GM18505 (cell line): ENCODE measurements around the gene PLD1.

ENCODE experiments used
- ATAC-seq: cut with Tn5 transposase; IDR thresholded peaks from one replicate; pipeline ENCODE4 v1.9.1; 2021; ENCODE audit not compliant: unreplicated experiment
- POLR2A ChIP-seq: IDR thresholded peaks from 4 replicates; pipeline ENCODE4 v1.6.1; 2011; ENCODE audit warnings: borderline replicate concordance; ENCODE audit not compliant: insufficient read depth, insufficient read length; ENCODE audit errors: extremely low read depth

The PLD1 gene

DNA sequence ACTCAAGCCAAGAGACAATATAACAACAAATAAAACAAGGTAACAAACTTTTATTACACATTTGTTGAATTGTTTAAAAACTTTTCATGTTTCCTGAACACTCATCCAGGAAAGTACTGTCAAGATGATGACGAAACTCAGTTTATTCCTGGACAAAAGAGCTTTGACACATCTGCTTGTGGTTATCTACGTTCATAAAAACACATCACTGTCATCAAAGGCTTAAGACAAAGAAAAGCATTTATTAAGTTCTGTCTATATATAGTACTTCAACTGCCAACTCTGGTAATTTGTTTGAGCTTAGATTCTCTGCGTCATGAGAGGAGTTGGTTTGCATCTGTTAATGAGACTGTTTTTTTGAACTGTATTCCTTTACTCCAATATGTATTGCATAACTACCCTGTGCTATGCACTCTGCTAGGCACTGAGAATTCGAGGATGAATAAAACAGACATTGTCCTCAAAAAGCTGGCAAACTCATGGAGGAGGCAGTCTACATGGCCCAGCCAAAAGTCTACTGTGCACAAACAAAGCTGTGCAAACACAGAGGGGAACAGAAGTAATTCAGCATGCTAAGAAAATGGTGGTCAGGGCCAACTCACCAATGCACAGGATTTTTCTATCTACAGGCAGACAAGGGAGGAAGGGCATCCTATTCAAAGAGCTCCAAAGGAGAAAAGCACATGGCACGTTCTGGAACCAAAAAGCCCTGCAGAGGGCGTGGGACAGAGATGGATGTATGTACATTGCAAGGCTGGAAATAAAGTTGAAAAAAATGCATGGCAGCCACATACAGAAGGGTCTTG, 21.5 kb downstream of the PLD1 start:
- no peak for ATAC-seq
- TF ChIP-seq POLR2A = no peak

DNA sequence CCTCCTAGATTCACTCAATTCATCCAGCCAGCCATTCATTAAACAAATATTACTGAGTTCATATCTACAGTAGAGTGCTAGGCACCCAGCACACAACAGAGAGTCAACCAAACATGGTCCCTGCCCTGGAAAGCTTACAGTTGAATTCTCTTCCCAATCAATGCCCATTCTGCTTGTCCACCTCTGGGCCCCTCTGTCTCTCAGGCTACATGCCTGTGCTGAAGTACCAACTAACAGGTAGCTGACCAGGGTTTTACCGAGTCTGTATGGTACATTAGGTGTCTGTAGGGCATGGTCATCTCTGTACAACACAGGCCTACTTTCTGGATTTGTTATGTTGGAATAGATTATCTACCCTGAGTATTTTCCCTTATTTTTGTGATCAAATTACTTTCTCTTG, 23.3 kb downstream of the PLD1 start:
- ATAC-seq = no peak
- TF ChIP-seq POLR2A = no peak

DNA sequence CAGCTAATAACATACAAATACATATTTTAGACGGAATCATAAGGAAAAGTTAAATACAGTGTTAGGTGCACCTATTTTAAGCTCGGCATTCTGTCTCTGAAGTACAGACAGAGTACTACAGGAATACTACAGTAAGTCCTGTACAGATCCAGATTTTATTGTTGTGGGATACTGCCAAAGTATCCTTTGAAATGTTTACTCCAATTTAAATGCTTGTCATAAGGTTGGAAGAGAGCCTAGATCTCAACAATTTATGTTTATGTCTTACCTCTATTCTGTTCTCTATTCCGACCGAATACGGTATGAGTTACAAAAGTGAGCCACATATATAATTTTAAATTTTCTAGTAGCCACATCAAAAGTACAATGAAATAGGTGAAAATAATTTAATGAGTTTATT, 25.3 kb downstream of the PLD1 start:
- TF ChIP-seq POLR2A = no peak
- ATAC-seq = no peak

DNA sequence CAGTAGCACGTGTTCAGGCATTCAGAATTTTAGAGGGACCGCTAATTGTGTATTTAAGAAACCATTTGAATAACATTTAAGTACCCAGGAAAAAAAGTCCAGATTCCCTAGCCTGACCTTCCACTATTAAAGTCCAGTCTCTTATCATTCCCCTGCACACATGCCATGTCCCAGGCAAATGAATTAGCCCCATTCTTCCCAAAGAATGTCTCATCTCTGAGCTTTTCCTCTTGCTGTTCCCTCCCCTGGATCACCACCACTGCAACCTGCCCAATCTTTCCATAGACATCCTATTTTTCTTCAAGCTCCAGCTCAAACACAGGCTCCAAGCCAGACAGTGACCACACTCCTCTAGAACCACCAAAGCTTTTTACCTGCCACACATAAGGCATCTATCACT, 25.9 kb downstream of the PLD1 start:
- ATAC-seq = no peak
- TF ChIP-seq POLR2A = no peak

DNA sequence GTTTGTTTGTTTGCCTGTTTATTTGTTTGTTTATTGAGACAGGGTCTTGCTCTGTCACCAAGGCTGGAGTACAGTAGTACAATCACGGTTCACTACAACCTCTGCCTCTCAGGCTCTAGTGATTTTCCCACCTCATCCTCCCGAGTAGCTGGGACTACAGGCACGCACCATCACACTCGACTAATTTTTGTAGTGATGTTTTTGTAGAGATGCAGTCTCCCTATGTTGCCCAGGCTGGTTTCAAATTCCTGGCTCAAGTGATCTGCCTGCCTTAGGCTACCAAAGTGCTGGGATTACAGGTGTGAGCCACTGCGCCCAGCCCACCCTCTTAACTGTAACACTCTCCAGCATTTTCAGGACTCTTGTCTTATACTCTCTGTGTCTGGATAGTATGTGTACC, 26.7 kb downstream of the PLD1 start:
- ATAC-seq = no peak
- TF ChIP-seq POLR2A = no peak

DNA sequence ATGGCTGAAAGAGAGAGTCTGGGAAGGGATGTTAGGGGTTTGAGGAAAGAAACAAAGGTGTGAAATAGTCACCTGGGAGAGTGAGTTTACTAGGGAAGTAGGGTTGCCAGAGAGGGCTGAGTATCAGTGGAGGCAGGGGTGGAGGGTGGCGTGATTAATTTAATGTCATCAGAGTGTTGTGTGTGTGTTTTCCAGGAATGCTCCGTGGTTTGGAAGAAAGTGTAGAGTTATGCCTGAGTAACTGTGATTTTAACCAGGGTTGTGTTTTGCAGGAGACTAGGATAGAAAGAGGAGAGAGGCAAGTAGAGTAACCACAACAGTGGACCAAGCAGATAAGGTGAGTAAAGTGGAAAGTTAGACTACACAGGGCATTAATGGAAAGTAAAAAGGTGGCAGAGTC, 27.2 kb downstream of the PLD1 start:
- ATAC-seq = no peak
- no peak for TF ChIP-seq POLR2A

DNA sequence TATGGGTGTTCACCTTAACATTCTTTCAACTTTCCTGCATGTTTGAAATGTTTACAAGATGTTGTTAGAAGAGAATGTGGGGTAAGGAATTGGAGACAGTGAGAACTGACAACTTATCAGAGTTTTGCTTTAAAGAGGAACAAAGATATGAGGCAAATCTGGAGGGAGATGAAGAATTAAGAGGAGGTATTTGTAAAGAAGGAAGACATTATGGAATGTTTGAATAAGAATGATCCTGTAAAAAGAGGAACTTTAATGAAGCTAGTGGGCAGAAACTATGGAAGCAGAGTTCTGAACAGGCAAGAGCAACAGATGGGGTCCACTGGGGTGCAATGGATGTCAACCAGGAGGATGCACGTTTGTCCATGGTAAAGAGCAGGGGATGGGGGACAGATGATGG, 27.7 kb downstream of the PLD1 start:
- ATAC-seq = no peak
- no peak for TF ChIP-seq POLR2A

DNA sequence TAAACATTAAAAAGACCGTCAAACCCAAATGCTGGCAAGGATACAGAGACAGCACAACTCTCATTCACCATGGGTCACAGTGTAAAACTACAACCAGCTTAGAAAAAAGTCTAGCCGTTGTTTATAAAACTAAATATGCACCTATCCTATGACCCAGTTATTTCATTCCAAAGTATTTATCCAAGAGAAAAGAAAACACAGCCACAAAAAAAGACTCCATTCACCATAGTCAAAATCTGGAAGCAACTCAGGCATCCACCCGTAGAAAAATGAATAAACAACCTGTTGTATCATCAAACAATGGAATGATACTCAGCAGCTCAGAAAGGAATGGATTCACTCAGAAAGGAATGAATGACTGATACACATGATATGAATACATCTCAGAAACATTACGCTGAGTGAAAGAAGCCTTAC, 28.6 kb downstream of the PLD1 start:
- no peak for TF ChIP-seq POLR2A
- no peak for ATAC-seq

DNA sequence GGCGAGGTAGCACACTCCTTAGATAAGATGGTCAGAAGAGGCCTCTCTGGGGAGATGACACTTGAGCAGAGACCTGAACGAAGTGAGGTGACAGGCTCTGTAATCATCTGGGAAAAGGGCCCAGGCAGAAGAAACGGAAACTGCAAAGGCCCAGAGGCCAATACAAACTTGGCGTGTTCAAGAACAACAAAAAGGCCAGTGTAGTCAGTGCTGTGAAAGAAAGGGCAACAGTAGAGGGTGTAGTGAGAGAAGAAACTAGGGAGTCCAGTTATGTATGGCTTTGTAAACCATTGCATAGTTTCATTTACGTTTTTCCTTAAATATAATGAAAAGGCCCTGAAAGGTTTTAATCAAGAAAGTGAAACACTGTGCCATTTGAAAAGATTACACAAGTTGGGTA, 31.8 kb downstream of the PLD1 start:
- no peak for TF ChIP-seq POLR2A
- ATAC-seq = no peak

DNA sequence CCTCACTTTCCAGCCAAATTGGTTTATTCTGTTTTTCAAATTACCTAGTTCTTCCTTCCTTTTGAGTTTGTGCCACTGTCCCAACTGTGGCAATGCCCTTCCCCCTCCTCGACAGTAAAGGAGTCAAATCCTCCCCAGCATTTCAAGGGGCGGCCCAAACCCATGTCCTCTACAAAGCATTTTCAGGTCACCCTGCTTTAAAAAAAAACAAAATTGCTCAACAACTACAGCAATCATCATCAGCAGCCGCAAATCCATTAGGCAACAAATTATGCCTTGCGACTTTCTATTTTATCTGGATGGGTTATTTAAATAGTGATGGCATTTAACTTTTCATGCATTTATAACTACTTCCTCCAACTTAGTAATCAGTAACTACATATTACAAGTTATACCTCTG, 32.7 kb downstream of the PLD1 start:
- TF ChIP-seq POLR2A = no peak
- ATAC-seq = no peak

DNA sequence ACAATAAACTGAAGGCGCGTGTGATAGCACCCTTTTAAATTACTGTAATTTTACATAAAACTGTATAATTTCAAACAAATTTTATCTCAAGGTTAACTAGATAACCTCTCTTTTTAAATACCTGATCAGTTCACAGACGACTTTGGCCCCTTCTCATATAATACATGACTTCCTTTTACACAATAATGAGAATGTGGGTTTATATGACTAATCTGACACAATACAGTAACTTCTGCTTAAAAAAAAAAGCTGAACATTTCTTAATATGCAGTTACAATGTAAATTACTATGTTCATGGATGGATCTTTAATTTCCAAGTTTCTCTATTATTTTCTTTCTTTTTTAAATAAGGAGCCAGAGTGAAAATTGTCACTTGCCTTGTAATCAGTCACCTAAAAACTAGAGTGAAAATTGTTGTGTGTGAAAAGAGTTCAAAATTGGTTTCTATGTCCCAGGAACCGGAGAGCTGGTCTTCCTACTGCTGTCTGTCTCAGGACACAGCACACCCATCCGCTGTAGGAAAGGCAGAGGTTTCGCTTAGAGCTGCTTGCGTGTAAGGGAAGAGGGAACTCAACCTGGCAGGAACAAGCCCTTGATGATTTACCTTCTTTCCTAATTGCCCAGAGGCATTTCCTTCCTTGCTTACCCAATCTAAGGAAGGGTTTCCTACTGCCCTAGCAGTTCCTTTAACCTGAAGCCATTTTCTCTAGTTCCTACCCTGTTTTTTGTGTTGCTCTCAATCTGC, 33.3 kb downstream of the PLD1 start:
- no peak for TF ChIP-seq POLR2A
- no peak for ATAC-seq

DNA sequence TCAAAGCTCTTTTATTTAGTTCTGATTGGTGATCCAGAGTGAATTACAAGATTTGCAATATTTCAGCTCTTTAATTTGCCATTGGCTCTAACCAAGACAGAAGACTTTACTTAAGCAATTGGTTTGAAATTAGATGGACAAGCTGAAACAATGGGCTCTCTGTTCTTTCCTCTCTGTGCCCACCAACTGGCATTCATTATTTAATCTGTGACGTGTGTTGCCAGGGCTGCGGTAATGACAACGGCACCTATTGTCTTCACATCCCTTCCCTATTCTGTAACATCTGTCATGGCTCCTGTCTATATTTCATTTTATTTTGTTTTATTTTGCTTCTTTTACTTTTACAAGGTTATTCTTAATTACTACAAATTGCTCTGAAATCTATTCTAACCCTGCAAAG, 33.9 kb downstream of the PLD1 start:
- ATAC-seq = no peak

DNA sequence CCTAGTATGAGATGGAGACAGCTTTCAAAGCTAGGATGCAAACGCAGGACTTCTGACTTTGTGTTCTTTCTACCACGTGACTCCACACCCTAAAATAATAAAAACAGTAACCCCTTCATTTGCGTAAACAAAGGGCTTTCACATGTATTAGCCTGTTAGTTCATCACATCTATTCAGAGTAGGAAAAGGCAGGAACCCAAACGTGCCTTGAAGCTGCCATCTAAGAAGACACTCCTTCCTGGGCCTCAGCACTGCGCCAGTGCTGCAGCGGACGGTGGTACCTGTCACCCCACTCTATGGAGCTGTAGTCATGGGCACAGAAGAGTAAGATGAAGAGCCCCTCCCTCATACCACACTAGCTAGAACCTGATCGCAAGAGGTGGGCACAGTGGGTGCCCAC, 34.3 kb downstream of the PLD1 start:
- no peak for ATAC-seq
- no peak for TF ChIP-seq POLR2A

More for the DNA sequence above, 33.9 kb downstream of the PLD1 start:
- no peak for TF ChIP-seq POLR2A

DNA sequence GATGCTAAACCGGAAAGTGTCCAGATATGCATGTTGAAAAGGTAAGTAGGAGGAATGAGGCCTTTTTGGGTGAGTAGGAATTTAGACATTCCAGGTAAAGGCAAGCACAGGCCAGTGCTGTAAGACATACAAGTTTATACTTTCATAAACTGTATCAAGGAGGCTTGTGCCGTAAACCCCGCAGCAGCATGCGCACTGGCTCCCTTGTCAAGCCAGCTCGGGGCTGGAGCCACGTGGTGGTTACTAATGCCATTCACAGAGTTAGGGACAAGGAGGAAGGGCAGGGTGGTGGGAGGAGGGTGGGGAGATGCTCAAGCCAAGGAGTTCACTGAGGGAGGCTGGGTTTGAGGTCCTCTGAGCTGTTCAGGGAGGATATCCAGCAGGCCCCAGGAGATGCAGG, 35.8 kb downstream of the PLD1 start:
- no peak for ATAC-seq
- TF ChIP-seq POLR2A = no peak
